ENCODE measurements around the gene ZNF319.
"Not testable (repeated sequence)": the region's sequence is repeated elsewhere in the genome, so short reads cannot be mapped to it uniquely, and the experiment has no call there.

The ZNF319 gene

GRCh38 chr16:57997528-57998265 lies 2.8 kb downstream of the ZNF319 start:
- DNase-seq: no peak

DNA sequence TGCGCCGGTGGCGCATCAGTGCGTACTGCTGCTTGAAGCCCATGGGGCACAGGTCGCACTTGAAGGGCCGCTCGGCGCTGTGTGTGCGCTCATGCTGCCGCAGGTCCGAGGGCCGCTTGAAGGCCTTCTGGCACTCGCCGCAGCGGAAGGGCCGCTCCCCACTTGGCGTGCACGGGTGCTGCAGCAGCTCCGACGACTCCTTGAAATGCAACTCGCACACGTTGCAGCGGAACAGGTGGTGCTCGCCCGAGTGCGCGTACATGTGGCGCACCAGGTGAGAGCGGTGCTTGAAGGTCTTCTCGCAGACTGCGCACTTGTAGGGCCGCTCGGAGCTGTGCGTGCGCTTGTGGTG lies 3.3 kb downstream of the ZNF319 start:
- DNase-seq: no peak

DNA sequence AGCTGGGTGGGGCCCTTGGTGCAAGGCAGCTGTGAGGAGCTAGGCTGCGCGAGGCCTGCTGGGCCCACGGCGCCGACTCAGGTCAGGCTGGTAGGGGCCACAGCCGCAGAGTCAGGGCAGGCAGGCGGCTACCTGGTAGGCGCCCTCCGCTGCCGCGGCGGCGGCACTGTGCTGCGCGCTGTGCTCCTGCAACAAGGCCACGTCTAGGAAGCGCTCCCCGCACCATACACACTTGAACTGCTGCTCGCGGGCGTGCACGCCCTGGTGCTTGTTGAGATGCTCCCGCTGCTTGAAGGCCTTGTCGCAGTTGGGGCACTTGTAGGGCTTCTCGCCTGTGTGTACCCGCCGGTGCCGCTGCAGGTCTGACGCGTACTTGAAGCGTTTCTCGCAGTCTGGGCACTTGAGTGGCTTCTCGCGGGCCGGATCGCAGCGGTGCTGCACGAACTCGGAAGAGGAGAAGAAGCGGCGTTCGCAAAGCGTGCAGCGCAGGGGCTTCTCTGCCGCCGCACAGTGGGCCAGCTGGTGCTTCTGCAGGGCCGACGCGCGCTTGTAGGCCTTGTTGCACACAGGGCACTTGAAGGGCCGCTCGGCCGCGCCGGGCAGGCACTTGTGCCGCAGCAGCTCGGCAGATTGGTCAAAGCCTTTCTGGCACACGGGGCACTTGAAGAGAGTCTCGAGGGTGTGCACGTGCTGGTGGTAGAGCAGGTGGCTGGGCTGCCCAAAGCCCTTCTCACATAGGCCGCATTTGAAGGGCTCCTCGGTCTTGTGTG lies 3.9 kb downstream of the ZNF319 start:
- no peak for DNase-seq

DNA sequence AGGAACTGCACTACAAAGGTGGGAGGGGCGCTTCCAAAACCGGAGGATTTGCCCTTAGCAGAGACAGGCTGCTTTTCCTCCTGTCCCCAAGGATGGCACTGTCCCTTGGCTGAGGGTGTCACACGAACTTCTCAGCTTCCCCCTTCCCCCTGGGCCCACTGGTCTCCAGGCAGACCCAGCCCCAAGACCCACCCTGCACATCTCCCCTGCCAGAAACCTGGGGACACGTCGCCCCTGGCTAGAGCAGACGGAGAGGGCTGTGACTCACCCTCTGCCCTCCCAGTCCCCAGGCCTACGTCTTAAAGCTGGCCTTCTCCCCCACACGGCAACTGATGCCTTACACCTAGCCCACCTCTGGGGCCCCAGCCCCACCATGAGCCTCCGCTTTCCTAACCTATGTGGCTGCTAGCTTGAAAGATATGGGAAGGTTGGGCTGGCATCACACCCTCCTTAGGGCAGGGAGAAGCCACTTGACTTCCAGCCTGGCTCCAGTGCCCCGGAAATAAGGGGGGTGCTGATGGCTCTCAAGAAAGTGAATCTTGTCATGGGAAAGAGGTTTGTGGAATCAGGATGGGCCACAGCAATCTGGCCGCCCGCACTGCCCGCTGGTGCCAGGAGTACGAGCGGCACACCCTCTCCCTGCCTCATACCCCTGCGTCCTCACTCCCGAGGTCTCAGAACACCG lies 4.6 kb downstream of the ZNF319 start:
- no peak for DNase-seq

- DNase-seq: peak in 1 of 14 donors; percentile 7
These were observed 5.7 kb downstream of the ZNF319 start for GRCh38 chr16:57994778-57995177.

GRCh38 chr16:57994361-57994760 lies 6.1 kb downstream of the ZNF319 start:
- no peak for DNase-seq

DNA sequence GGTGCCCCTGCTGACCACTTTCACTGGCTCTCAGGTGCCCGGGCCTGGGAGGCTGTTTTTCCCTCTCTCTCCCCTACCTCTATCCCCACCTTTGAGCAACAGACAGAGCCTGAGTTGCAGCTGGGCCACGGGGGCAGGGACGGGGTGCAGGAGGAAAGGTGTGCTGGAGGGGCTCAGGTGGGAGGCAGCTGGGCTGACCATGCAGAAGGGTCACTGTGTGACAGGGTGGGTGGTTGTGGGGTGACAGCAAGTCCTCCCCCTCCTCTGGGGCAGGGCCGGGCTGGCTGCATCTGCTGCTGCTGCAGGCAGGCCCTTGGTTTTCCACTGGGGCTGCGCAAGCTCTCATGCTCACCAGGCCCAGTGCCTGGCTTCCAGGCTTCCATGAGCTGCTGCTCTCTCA lies 6.6 kb downstream of the ZNF319 start:
- no peak for DNase-seq

- DNase-seq: no peak
These were observed 7.0 kb downstream of the ZNF319 start for GRCh38 chr16:57993438-57993837.

- DNase-seq: no peak
These were observed 8.4 kb downstream of the ZNF319 start for GRCh38 chr16:57992084-57992483.

GRCh38 chr16:57991551-57992059 lies 8.9 kb downstream of the ZNF319 start:
- DNase-seq: no peak

DNA sequence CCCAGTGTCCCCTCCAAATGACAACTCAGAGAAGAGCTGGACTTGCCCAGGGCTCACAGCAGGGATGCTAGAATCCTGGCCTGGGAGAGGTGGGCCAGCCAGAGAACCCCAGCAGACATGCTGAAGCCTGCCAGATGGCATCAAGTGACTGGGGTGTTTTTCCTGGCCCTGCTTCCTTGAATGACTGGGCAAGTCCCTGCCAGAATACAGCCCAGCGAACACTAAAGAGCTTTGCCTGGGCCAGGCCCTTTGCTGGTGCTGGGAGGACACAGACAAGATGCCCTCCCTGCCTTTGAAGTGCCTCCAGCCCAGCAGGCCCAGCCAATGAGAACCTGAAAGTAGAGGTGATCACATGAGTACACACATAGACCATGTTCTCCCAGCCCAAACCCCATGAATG lies 11.5 kb downstream of the ZNF319 start:
- DNase-seq: peak in 7 of 14 donors; percentile 6 to 42 (median 32)

GRCh38 chr16:57987441-57988177 lies 12.9 kb downstream of the ZNF319 start:
- DNase-seq: no peak

DNA sequence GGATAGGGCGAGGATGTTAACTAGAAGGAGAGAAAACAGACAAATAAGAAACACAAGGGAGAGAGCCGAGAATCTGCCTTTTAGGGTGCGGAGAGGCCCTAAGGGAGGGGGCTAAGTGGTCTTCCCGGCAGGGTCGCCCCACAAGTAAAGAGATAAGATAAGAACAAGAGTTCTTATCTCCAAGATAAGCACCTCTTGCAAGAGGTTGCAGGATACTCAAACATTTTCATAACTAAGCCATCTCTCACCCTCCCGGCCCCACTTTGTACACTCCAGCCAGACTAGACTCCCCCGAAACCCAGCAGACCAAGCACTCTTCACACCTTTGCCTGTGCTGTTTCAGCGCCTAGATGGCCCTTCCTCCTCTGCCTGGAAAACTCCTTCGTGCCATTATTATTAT lies 14.3 kb downstream of the ZNF319 start:
- no peak for DNase-seq

- no peak for DNase-seq
These were observed 15.0 kb downstream of the ZNF319 start for GRCh38 chr16:57985204-57986181.

- peak in 2 of 14 donors; percentile 7 to 18 for DNase-seq
These were observed 15.8 kb downstream of the ZNF319 start for GRCh38 chr16:57984443-57985203.

DNA sequence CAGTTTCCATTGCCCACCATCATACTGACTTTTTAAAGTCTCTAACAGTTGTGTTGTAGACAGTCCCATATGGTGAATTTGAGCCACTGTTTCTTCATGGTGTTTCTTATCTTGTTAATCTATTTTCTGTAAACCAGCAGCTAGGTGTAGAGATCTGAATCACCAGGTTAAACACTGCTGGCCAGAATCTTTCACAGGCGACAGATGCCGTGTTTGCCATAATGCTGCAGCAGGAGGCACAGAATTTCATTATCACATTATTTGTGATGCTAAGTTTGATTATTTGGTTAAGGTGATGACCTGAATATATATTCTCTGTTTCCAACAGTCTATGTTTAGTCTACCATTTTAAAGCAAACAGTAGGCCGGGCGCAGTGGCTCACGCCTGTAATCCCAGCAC lies 18.1 kb downstream of the ZNF319 start:
- no peak for DNase-seq

GRCh38 chr16:57981636-57982035 lies 18.8 kb downstream of the ZNF319 start:
- DNase-seq: no peak

GRCh38 chr16:57979006-57979585 lies 21.4 kb downstream of the ZNF319 start:
- DNase-seq: no peak

DNA sequence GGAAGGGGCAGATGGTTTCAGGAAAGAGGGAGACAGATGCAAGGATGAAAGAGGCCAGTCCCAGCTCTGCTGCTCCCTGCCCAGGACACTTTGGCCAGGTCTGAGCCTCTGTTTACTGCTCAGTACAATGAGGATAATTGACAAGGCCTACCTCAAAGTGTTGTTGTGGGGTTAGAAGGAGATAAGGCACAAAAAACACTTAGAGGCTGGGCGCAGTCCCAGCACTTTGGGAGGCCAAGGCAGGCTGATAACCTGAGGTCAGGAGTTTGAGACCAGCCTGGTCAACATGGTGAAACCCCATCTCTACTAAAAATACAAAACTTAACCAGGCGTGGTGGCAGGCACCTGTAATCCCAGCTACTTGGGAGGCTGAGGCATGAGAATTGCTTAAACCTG lies 22.4 kb downstream of the ZNF319 start:
- DNase-seq: not testable (repeated sequence)

GRCh38 chr16:57977418-57978069 lies 22.9 kb downstream of the ZNF319 start:
- DNase-seq: no peak
